GM23248 (cell line): ENCODE data around the gene CNIH3.

Experiments
- EZH2 ChIP-seq: fragments of 200-600 bp; sonication (generic); IDR thresholded peaks from 2 replicates; pipeline ENCODE4 v1.6.1; 2018; ENCODE audit warnings: antibody characterized with exemption, mild to moderate bottlenecking; ENCODE audit not compliant: insufficient read depth, poor library complexity, severe bottlenecking
- EZH2phosphoT487 ChIP-seq: fragments of 200-600 bp; sonication (generic); IDR thresholded peaks from 2 replicates; pipeline ENCODE4 v1.6.1; 2018; ENCODE audit warnings: antibody characterized with exemption, moderate library complexity, mild to moderate bottlenecking, low read depth; ENCODE audit not compliant: insufficient read depth

DNA sequence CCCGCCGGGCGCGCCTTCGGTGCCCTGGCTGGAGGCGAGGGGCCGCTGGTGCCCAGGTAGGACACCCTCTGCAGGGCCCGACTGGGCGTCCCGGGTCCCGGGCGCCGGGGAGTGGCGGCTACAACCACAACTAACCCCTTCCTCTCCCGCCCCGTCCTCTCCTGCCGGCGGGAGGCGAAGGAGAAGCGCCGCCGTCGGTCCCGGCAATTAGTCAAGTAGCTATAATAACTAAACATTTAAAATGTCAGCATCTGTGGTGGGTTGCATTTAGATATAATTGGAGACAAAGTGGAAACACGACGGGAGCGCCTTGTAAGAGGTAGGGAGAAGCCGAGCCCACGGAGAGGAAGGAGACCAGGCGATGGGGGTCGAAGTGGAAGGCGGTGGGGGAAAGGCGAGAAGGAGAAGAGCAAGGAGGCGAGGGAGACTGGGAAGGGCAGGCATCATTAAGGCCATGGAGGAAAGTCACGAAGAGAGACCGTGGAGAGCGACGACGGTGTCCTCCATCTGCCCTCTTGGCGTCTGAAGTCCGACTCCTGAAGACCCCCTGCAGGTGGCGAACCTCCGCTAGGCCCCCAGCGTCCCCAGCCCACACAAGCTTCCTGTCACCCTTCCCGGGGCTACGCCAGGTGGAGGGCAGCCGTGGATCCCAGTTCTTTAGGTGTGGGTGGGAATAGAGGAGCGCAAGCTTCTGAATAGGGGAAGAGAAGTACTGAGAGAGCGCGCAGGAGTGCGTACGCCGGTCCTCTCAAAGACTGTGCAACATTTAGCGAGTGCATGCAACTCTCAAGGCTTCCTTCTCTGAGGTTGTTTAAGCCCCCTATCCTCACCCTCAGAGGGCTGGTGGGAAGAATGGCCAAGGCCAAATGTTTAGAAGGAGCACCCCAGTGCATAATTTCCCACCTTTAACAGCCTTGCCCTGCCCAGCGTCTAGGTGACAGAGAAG is 1.6 kb downstream of the CNIH3 start:
- peak; percentile 36 for TF ChIP-seq EZH2
- TF ChIP-seq EZH2phosphoT487: no peak
